HG03196 (cell line): ENCODE data around the gene SLC29A2.
"Not testable (repeated sequence)": the region's sequence is repeated elsewhere in the genome, so short reads cannot be mapped to it uniquely, and the experiment has no call there.

Source experiments
- ATAC-seq: cut with Tn5 transposase; IDR thresholded peaks from one replicate; pipeline ENCODE4 v1.9.1; 2021; ENCODE audit not compliant: unreplicated experiment

Gene SLC29A2

DNA sequence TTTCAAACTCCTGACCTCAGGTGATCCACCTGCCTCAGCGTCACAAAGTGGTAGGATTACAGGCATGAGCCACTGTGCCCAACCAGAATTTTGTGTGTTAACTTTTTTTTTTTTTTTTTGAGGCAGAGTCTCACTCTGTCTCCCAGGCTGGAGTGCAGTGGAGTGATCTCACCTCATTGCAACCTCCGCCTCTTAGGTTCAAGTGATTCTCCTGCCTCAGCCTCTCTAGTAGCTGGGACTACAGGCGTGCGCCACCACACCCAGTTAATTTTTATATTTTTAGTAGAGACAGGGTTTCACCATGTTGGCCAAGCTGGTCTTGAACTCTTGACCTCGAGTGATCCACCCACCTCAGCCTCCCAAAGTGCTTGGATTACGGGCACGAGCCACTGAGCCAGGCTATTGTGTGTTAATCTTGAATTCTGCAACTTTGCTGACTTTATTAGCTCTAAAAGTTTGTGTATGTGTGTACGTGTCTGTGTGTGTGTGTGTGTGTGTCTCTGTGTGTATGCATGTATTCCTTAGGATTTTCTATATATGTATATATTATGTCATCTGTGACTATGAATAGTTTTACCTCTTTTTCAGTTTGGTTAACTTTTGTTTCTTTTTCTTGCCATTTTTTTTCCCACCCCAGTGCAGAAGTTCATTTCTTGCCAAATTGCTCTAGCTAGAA is 20.9 kb downstream of the SLC29A2 start:
- ATAC-seq = not testable (repeated sequence)

DNA sequence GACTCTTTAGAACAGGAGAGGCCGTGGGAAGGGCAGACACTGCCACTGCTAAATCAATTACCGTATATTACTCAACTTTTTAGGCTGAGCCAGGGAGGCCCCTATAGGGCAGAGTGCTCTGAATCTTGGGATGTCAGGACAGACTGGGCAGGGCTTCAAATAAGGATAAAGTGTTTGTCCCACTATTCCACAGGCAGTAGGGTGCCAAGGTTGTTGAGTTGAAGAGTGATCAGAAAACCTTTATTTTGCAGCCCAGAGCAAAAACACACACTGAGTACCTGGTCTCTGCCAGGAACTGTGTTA is 22.5 kb downstream of the SLC29A2 start:
- no peak for ATAC-seq

GRCh38 chr11:66347425-66348276 is 23.9 kb downstream of the SLC29A2 start, which contains the start of gene B4GAT1:
TSS of gene B4GAT1 (minus strand) at chr11:66347629. CDS start at chr11:66347545, 84 bp downstream.
- ATAC-seq = no peak

DNA sequence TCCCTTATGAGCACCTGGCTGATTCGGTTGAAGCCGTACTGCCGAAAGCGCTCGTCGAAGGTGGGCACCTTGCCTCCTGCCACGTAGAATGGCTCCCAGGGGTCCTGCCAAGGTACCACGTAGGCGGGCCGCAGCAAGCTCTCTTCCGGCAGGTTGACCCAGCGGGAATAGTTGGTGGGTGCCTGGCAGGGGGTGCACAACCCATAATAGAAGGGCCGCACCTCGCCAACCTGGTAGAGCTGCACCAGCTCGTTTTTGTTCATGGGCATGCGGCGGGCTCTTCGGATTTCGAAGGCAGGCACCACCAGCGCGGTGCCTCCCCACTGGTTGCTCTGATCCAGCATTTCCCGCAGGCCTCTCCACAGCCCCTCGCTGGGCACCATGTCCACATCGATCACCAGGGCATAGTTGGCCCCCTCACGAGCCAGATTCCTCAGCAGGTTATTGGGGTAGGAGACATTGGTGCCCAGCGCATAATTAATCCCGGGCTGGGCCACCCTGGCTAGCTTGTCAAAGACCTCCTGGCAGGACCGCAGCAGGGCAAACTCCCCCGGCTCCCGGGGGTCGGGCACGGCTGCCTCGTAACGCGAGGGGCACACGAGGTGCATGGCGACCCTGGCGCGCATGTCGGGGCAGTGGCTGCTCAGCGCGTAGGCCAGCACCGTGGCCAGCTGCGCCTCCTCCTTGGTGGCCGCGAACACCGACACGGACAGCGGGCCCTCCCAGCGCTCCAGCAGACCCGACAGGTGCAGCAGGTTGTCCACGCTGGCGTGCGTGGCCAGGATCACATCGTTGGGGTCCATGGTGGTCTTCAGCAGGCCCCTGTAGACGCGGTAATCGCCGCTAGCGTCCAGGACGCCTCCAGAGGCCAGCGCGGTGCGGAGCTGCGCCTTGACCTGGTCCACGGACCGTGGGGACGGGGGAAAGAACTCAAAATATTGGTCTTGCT is 24.8 kb downstream of the SLC29A2 start:
- no peak for ATAC-seq

- peak; percentile 5 for ATAC-seq
Observed at GRCh38 chr11:66345316-66345649, 26.3 kb downstream of the SLC29A2 start.

- peak; percentile 68 for ATAC-seq
Observed at GRCh38 chr11:66344550-66345315, 26.8 kb downstream of the SLC29A2 start, which contains the start of gene BRMS1. TSS of gene BRMS1 (minus strand) at chr11:66345104. CDS start at chr11:66342234, 2,870 bp downstream.

DNA sequence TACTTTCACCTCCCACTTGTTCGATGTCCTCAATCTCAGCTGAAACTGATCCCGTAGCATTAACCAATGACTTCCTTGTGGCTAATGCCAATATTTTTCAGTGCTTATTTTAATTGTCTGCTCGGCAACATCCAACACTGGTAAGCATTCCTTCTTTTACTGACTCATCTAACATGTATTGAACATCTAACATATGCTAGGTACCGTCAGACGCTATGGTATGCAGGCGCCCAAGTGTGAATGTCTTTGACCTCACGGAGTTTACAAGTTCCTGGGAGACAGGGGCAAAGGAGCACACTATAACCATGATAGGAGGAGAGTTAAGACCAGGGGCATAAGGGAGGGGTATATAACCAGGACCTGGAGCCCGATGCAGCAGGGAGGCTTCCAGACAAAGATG is 28.4 kb downstream of the SLC29A2 start:
- no peak for ATAC-seq

- no peak for ATAC-seq
Observed at GRCh38 chr11:66341502-66342126, 29.9 kb downstream of the SLC29A2 start.

- ATAC-seq = no peak
Observed at GRCh38 chr11:66340596-66341501, 30.7 kb downstream of the SLC29A2 start.

DNA sequence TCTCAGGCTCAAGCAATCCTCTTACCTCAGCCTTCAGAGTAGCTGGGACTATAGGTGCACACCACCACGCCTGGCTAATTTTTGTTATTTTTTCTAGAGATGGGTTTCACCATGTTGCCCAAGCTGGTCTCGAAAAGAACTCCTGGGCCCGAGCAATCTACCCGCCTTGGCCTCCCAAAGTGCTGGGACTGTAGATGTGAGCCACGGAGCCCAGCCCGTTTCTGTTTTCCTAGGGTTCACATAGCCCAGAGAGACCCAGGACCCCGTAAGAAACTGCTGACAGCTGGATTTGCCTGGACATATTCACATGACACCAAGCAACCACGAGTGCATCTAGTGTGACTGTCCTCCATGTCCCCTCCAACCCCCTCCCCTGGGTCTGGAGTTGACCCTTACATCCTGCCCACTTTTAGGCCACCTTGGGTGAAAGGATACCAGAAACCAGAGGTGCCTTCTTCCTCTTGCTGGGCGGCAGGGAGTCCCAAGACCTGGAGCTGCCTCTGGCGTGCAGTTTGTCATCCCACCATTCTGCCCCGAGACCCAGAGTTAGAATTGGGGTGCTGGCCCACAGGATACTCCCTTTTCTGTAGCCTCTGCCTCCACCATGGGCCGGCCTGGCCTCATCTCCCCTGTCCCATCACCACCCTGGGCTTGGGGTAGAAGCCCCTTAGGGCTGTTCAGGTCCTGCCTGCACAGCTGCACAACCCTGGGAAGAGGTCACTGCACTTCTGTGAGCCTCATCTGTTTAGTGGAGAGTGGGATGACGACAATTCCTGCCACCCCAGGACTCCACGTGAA is 31.7 kb downstream of the SLC29A2 start:
- no peak for ATAC-seq

DNA sequence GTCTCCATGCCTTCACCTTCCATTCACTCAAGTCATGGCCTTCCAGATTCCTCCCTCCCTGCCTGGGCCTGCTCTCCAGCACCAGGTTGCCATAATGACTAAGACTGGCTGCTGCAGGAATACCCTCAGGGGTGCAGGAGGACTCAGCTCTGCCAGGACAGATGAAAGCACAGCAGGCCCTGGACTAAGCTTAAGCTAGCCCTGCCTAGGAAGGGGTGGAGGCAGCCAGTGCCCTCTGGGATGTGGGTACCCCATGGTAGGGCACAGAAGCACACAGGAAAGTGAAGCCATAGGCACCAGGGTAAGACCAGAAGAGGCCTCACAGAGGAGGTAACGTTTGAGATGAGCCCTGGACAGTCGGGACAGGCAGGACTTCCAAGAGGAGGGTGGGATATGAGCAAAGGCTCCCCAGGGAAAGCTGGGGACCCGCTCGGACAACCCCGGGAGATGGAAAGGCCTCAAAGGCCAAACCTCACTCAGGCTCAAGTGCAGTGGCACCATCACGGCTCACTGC is 32.3 kb downstream of the SLC29A2 start:
- no peak for ATAC-seq

- ATAC-seq = no peak
Observed at GRCh38 chr11:66338276-66339161, 33.0 kb downstream of the SLC29A2 start.

DNA sequence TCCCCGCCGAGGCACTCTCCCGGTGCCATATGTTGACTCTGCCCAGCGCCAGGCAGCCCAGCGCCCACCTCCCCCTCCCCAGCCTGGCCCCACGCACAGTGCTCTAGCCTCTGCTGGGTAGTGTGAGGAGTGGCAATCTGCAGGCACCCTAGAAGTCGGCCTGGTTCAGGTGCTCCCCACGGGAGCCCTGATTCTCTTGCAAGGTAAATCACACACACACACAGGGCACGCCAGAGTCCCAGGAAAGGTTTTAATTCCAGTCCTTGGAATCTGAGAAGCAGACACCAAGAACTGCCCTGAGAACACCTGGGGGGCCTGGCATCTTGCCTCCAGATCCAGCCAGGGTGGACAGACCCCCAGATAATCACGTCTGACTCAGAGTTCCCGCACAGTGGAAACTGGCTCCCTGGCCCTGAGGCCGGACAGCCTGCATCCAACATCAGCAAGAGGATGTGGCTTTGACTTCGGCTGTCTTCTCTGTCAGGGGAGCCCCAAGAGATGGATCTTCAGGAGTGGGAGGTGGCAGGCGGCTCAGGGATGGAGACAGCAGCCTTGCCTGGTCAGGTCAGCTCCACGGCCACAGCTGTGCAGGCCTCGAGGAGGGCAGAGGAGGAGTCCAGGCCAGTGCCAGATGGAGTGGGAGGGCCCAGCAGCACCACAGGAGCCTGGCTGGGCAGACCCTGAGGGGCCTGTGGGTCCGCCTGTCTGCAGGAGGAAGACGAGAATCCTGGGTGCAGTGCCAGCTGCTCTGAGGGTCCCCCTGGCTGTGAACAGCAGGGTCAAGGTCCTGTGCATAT is 34.3 kb downstream of the SLC29A2 start:
- no peak for ATAC-seq

DNA sequence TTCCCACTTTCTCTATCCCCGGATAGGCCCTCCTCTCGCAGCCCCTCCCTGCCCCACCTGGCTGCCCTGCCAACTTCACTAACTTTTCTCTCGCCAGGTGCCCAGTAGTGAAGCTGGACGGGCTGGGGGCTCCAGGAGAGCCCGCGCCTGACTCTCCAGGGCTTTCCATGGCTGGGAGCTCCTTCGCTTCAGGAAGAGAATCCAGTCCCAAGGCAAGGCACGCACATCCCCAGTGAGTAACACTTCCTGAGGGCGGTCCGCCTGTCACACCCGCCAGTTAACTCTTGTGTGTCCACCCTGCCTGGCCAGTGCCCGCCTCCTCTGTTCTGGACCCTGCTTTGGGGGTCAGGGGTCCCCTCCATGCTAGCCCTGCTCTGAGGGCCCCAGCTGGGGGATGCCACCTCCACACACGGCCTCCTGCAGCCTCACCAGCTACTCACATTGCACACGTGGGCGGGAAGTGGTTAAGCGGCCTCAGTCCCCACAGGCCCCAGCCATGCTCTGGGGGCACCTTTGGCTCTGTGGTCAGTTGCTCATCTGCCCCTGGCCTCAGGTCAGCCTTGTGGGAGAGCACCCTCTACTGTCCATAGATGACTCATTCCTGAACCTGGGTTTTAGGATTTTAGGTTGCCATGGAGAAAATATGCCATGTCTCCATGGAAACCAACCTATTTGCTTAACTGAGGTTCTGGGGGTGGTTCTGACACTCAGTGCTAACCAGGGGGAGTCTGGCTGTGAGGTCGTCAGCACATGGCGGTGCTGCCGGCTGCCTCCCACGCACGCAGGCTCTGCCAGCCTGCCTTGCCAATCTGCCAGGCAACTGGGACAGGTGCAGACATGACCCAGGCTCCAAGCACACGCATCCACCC is 35.1 kb downstream of the SLC29A2 start, which contains the start of gene RIN1:
Gene RIN1 (minus strand): TSS at position 201 of the 869 bp plus-strand sequence. CDS start 32 bp downstream, at position 169.
- ATAC-seq = peak; percentile 49
